AG09319 (cell line): Measurements from ENCODE around the gene PARVA.
"Not testable (repeated sequence)": the region's sequence is repeated elsewhere in the genome, so short reads cannot be mapped to it uniquely, and the experiment has no call there.

Source experiments
- DNase-seq: peaks from one replicate; pipeline ENCODE4 v3.0.0-alpha.2; 2010; ENCODE audit warnings: low read depth; ENCODE audit errors: extremely low read depth
- TF ChIP-seq, protein P1 (sequence below): IDR thresholded peaks from 2 replicates; pipeline ENCODE4 v1.5.1; 2011; ENCODE audit warnings: low read depth, mild to moderate bottlenecking, inconsistent platforms, low read length, moderate library complexity

The PARVA gene

DNA sequence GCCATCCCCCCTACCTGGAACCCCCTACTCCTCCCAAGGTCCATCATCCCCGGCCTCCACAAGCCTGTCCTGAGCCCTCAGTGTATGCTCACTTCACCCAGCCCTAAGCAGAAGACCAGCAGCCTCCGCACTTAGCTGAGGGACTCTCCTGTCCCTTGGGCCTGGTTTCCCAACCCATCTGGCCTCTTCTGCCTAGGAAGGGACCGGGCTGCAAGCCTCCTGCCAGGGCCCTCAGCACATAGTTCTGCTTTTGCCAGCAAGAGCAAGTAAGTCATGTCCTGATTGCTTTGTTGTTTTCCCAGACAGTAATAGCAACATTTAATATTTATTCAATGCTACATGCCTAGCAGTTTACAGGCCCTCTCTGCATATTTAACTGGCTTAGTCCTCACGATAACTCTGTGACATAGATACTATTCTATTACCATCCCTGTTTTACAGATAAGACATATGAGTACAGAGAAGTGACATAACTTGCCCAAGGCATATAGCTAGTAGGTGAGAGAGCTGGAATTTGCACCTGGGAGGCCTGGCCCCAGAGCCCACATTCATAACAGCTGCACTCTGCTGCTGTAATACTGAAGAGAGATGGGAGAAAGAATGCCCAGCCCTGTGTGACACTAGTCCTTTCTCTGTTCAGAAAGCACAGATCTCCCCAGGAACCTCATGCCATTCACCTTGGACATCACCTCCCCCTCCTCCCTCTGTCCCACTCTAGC, 139.2 kb downstream of the PARVA start:
- no peak for DNase-seq
- TF ChIP-seq, protein P1, sequence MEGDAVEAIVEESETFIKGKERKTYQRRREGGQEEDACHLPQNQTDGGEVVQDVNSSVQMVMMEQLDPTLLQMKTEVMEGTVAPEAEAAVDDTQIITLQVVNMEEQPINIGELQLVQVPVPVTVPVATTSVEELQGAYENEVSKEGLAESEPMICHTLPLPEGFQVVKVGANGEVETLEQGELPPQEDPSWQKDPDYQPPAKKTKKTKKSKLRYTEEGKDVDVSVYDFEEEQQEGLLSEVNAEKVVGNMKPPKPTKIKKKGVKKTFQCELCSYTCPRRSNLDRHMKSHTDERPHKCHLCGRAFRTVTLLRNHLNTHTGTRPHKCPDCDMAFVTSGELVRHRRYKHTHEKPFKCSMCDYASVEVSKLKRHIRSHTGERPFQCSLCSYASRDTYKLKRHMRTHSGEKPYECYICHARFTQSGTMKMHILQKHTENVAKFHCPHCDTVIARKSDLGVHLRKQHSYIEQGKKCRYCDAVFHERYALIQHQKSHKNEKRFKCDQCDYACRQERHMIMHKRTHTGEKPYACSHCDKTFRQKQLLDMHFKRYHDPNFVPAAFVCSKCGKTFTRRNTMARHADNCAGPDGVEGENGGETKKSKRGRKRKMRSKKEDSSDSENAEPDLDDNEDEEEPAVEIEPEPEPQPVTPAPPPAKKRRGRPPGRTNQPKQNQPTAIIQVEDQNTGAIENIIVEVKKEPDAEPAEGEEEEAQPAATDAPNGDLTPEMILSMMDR = no peak

DNA sequence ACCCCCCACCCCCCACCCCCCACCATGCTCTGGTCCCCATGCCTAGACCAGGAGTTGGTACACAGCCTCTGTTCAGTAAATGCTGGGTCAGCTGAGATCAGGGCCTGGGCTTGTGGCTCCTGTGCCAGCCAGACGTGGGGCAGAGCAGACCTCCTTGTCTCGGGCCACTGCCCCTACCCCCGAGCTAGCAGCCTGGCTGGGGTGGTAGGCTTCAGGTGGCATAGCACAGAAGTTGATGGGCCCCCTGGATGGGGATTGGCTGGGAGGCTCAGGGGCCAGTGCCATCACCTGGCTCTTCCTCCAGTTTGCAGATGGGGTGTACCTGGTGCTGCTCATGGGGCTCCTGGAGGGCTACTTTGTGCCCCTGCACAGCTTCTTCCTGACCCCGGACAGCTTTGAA, 139.9 kb downstream of the PARVA start:
- DNase-seq = no peak
- TF ChIP-seq, protein P1 = no peak

DNA sequence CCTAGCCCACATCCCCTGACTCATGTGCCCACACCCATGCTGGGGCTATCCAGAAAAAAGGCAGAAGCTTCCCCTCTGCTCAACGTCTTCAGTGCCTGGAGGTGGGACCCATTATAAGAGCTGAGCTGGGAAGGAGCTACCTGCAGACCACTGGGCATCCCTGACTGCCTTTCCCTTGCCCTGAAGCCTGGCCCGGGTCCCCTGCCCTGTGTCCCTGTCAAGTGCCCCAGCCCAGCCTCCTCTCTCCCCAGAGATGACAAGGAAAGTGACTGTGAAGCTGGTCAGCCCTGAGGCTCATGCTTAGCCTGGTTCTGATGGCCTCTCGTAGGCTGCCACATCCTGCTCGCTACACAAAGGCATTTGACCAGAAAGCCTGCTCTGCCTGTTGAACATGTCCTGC, 140.4 kb downstream of the PARVA start:
- TF ChIP-seq, protein P1 = no peak
- DNase-seq = no peak

DNA sequence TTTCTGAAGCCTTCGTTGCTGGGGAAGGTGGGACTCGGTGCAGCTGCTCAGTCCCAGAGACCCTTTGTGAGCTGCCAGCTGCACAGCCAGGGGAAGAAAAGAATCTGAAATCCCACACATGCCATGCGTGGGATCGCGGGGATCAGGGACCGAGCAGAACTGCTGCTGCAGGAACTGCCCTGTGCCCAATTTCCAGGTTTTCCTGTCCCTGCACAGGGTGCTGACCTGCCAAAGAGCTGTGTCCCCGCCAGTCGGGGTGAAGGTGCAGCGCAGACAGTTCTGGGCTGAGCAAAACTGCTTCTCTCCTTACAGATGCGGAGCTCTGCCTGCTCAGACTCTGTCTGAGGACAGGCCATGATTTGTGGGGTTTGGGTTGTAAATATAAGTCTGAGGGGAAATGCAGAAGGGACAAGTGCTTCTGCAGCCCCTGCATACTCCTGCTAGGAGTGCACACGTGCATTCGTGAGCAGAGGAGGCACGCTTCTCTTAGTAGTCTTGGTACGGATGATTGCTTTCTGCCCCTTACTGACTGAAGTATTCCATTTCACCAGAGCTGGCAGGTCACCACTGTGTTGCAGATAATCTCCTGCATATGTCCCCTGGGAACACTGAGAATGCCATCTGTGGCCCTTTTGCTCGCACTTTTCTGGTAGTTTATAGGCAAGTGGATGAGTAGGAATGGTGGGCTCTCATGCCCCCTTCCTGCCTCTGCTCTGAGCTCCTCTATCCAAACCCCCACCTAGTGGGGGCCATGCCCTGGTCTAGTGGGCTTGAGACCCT, 141.4 kb downstream of the PARVA start:
- DNase-seq = no peak
- TF ChIP-seq, protein P1 = no peak

DNA sequence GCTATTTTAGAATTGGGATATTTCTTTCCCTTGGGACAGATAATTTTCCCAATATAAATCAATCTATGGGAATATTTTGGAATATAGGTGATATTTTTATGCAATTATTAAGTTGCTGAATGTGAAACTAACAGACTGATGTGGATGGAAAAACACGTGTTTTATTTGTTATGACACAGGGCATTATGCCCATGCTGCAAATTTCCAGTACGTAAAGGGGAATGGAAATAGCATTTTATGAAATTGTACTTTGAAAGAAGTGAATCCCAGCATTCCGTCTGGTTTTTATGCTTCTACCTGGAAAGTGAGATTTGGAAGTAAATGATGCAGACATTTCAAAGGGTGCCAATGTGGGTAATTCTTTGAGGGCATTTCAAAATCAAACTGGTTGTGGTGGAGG, 142.7 kb downstream of the PARVA start:
- DNase-seq = no peak
- TF ChIP-seq, protein P1 = no peak

DNA sequence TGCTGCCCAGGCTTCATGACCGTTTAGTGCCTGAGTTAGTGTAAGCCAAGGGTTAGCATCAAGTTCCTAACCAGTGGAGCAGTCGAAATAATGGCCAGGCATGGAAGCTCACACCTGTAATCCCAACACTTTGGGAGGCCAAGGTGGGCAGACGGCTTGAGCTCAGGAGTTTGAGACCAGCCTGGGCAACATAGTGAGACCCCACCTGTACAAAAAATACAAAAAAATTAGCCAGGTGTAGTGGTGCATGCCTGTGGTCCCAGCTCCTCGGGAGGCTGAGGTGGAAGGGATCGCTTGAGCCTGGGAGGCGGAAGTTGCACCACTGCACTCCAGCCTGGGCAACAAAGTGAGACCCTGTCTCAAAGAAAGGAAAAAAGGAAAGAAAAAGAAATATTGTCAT, 143.2 kb downstream of the PARVA start:
- not testable (repeated sequence) for DNase-seq

DNA sequence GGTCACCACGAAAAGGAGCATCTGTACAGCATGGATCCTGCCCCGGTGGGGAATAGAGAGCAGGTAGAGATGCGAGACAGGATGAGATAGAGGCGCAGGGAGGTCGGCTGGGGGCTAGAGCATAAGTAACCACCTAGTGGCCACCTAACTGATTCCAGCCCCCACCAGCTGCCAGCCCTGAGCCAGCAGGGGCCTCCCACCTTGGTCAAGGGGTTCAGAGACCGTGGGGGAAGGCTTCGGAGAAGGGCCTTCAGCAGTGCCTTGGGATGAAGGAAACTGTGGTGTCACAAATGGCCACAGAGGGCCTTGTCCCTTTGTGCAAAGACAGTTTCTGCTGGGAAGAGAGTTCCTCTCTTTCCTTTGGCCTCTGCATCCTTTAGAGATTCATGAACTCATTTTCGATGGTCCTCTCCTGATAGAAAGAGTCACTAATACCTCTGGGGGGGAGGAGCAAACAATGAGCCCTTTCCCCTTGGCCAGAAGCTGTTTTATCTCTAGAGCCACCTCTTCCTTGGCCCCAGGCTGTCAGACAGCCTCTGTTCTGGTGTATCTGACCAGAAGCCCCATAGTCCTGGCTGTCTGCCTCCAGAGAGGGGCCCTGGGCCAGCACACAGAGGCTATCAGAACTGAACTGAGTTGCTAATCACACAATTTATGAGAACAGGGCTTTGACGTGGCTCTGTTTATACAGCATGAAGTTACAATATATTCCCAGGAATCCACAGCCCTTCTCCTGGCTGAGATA, 146.0 kb downstream of the PARVA start:
- no peak for DNase-seq
- TF ChIP-seq, protein P1 = no peak
